Measurements from ENCODE around the gene BATF2.

BATF2 gene

GRCh38 chr11:64963072-64963631 lies 33.6 kb downstream of the BATF2 start:
- H3K27ac ChIP-seq, result no peak overlapping the region
- TF ChIP-seq, protein P1, sequence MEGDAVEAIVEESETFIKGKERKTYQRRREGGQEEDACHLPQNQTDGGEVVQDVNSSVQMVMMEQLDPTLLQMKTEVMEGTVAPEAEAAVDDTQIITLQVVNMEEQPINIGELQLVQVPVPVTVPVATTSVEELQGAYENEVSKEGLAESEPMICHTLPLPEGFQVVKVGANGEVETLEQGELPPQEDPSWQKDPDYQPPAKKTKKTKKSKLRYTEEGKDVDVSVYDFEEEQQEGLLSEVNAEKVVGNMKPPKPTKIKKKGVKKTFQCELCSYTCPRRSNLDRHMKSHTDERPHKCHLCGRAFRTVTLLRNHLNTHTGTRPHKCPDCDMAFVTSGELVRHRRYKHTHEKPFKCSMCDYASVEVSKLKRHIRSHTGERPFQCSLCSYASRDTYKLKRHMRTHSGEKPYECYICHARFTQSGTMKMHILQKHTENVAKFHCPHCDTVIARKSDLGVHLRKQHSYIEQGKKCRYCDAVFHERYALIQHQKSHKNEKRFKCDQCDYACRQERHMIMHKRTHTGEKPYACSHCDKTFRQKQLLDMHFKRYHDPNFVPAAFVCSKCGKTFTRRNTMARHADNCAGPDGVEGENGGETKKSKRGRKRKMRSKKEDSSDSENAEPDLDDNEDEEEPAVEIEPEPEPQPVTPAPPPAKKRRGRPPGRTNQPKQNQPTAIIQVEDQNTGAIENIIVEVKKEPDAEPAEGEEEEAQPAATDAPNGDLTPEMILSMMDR (conservative IDR thresholded peaks at IDR 0.05), result no peak
- TF ChIP-seq ZFX (IDR thresholded peaks at IDR 0.05), result no peak

DNA sequence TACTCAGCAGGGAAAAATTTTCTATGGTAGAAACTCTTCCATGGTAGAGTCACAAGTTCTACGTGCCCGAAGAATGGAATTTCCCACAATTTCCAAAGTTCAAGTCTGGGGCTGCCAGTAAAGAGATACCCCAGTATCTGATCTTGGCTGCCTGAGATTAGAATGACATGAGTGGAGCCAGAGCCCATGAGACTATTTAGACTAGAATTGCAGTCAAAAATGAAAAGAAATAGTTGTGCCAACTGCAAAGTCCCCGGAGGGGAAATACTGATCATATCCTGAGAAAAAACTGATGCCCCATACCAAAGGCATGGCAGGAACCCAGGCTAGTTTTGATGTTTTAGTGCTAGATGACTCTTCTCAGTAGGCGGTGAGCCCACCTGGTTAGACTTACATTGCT lies 36.1 kb downstream of the BATF2 start:
- no peak overlapping the region for H3K27ac ChIP-seq
- no peak for TF ChIP-seq ZFX (IDR thresholded peaks at IDR 0.05)
- TF ChIP-seq, protein P1 (conservative IDR thresholded peaks at IDR 0.05), result no peak

DNA sequence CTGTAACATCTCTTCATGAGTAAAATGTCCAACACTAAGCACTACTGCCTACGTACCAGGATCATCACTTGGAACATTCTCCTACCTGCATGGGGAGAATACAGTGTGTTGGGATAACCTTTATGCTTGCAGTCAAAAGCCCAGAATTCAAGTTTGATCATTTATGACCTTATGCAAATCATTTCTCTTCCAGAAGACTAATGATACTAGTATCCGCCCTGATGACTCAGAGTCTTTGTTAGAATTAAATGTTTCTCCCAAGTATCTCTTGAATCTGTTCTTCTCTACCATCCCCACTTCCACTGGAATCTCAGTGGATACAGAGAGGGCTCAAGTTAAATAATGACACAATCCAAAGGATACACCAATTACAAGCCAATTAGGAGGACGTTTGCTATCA lies 37.3 kb downstream of the BATF2 start:
- TF ChIP-seq ZFX (IDR thresholded peaks at IDR 0.05), result no peak
- TF ChIP-seq, protein P1 (conservative IDR thresholded peaks at IDR 0.05), result no peak
- no peak overlapping the region for H3K27ac ChIP-seq

- H3K27ac ChIP-seq, result no peak overlapping the region
- TF ChIP-seq, protein P1 (conservative IDR thresholded peaks at IDR 0.05), result no peak
- TF ChIP-seq ZFX (IDR thresholded peaks at IDR 0.05), result no peak
Measured at GRCh38 chr11:64954201-64954600, 42.6 kb downstream of the BATF2 start.

- TF ChIP-seq, protein P1 (conservative IDR thresholded peaks at IDR 0.05), result no peak
- no peak for TF ChIP-seq ZFX (IDR thresholded peaks at IDR 0.05)
- no peak overlapping the region for H3K27ac ChIP-seq
Measured at GRCh38 chr11:64951529-64951928, 45.2 kb downstream of the BATF2 start.

DNA sequence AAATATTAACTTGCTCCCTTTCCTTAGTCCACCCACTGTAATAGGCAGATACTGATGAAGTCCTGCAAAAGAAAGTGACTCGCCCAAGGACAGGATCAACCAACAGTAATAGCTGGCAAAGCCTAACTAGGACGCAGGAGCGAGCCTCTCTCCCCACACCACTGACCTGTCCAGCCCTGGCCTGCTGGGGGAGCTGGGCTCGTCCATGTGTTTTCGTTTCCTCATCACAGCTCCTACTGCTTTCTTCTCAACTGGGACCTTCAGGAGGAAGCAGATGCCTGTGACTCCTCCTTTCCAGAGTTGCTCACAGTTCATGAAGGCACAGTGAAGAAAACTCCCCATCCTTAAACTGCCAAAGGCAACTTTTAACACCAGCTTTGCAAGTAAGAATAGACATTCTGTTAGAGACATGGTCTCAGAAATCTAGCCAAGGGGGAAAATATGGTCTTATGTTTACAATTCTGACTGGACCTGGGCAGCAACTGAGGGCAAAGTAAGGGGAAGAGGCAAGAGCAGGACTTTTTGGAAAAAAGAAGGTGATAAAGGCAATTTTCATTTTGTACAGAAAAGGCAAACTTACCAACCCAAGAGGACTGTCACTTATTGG lies 49.5 kb downstream of the BATF2 start:
- no peak overlapping the region for H3K27ac ChIP-seq
- TF ChIP-seq, protein P1 (conservative IDR thresholded peaks at IDR 0.05), result no peak
- TF ChIP-seq ZFX (IDR thresholded peaks at IDR 0.05), result no peak
